Endothelial cell of umbilical vein (primary cell): ENCODE measurements around the gene CNTLN. TPM values are rescaled to one million over a fixed set of nuclear protein-coding genes. Genes with fewer than 3 reads are reported as not detected.

Experiments used
- BruUV-seq: library from RNA; stranded (reverse); fragments of 400-500 nt; replicated peaks from 2 replicates; lab custom pipeline; 2021; lab: Mats Ljungman, UMichigan
- CTCF ChIA-PET: fragments of 300-600, 350-600 bp; sonication (Branson Sonifier 250); formaldehyde crosslinking; loops from one replicate; lab custom pipeline; 2021; ENCODE audit warnings: antibody characterized with exemption, inconsistent platforms; lab: Charles Lee
- POLR2A ChIA-PET: fragments of 300-600, 350-600 bp; sonication (Branson Sonifier 250); formaldehyde crosslinking; loops from one replicate; lab custom pipeline; 2021; ENCODE audit warnings: antibody characterized with exemption, inconsistent platforms; lab: Charles Lee
- DNase-seq: peaks from one replicate; pipeline ENCODE4 v3.0.0-alpha.2; 2011; ENCODE audit warnings: low read depth, low spot score
- FAIRE-seq: peaks from 2 replicates; lab custom pipeline; 2011; peaks lifted over from hg19 to GRCh38; lab: Jason Lieb, UNC
- H2AFZ ChIP-seq: 2 replicates; pipeline ENCODE4 v1.6.0; 2012; ENCODE audit warnings: low read depth, low read length, control low read depth, inconsistent platforms
- H3K27ac ChIP-seq: 2 replicates; pipeline ENCODE4 v1.5.1; 2011; ENCODE audit warnings: low read depth, mild to moderate bottlenecking, control low read depth, low read length, moderate library complexity; ENCODE audit not compliant: insufficient read depth
- H3K27me3 ChIP-seq, 2 experiments: 2 replicates each; pipeline versions ENCODE4 v1.6.0 to v1.6.1; 2011; ENCODE audit warnings: low read length in 2 of 2, mixed read lengths in 1 of 2; ENCODE audit not compliant: control insufficient read depth in 2 of 2, insufficient read depth in 2 of 2
- H3K36me3 ChIP-seq, 2 experiments: 2 replicates in 1 of 2; 3 replicates in 1 of 2; pipeline ENCODE4 v1.5.1; 2011; ENCODE audit warnings: low read length in 2 of 2, mild to moderate bottlenecking in 1 of 2, moderate library complexity in 1 of 2; ENCODE audit not compliant: control insufficient read depth in 2 of 2, insufficient read depth in 2 of 2; ENCODE audit errors: extremely low read depth in 1 of 2
- H3K4me1 ChIP-seq: 3 replicates; pipeline ENCODE4 v1.5.1; 2011; ENCODE audit warnings: mild to moderate bottlenecking, low read length; ENCODE audit not compliant: control insufficient read depth, insufficient read depth; ENCODE audit errors: extremely low read depth
- H3K4me2 ChIP-seq: 2 replicates; pipeline ENCODE4 v1.6.1; 2011; ENCODE audit warnings: low read length, control low read depth, mixed read lengths; ENCODE audit not compliant: insufficient read depth
- H3K4me3 ChIP-seq, 3 experiments: fragments of 200-600 bp in 1 of 3; sonication (generic), shearing (Covaris generic) in 1 of 3; replicated peaks in 1 of 3; 2 replicates each; pipeline ENCODE4 v1.5.1; 2011 to 2016; ENCODE audit warnings: control low read depth in 3 of 3, low read length in 3 of 3, mild to moderate bottlenecking in 2 of 3, inconsistent platforms in 1 of 3, low read depth in 1 of 3, moderate library complexity in 1 of 3; ENCODE audit not compliant: insufficient read depth in 1 of 3
- H3K79me2 ChIP-seq: 2 replicates; pipeline ENCODE4 v1.6.0; 2012; ENCODE audit warnings: low read length, inconsistent platforms; ENCODE audit not compliant: control insufficient read depth, insufficient read depth
- H3K9ac ChIP-seq: replicated peaks from 2 replicates; pipeline ENCODE3; 2011; ENCODE audit warnings: low read length, control low read depth; ENCODE audit not compliant: insufficient read depth; ENCODE audit errors: extremely low read depth
- H3K9me1 ChIP-seq: replicated peaks from 3 replicates; pipeline ENCODE4 v1.6.0; 2011; ENCODE audit warnings: mild to moderate bottlenecking, low read length; ENCODE audit not compliant: control insufficient read depth, insufficient read depth; ENCODE audit errors: extremely low read depth
- H3K9me3 ChIP-seq: replicated peaks from 2 replicates; pipeline ENCODE4 v1.5.1; 2012; ENCODE audit warnings: low read length, inconsistent platforms; ENCODE audit not compliant: control insufficient read depth, insufficient read depth
- H4K20me1 ChIP-seq: replicated peaks from 2 replicates; pipeline ENCODE3; 2011; ENCODE audit warnings: mild to moderate bottlenecking, low read length; ENCODE audit not compliant: control insufficient read depth, insufficient read depth; ENCODE audit errors: extremely low read depth
- GATA2 ChIP-seq: IDR thresholded peaks from 2 replicates; pipeline ENCODE4 v1.7.0; 2011; ENCODE audit warnings: low read depth, mild to moderate bottlenecking, moderate library complexity, mixed read lengths, low read length; ENCODE audit not compliant: insufficient read length, insufficient read depth
- JUN ChIP-seq: IDR thresholded peaks from 2 replicates; pipeline ENCODE4 v1.6.1; 2011; ENCODE audit warnings: borderline replicate concordance, low read depth; ENCODE audit not compliant: insufficient read length, insufficient read depth
- POLR2AphosphoS5 ChIP-seq: IDR thresholded peaks from 2 replicates; pipeline ENCODE4 v1.6.1; 2012; ENCODE audit warnings: low read depth, mild to moderate bottlenecking, control low read depth, low read length, moderate library complexity; ENCODE audit not compliant: insufficient read depth
- dilution Hi-C: fragments of 300-500 bp; cut with MboI; formaldehyde crosslinking; loops from one replicate; pipeline ENCODE4 v1.15.0; 2019; ENCODE audit warnings: low sequenced_read_pairs; ENCODE audit not compliant: extremely low pct_ligation_motif_present
- intact Hi-C: fragments of 100-400 bp; cut with micrococcal nuclease; formaldehyde crosslinking; loops from one replicate; pipeline ENCODE4 v1.10.0; 2022
- polyA plus RNA-seq, 4 experiments: library from polyadenylated mRNA; depleted of rRNA in 3 of 4; stranded (reverse) in 3 of 4; unstranded in 1 of 4; fragments of >200 nt; gene quantifications; 2 replicates each; pipeline versions ENCODE4 v1.2.1 to v1.2.3, GENCODE V29; 2011 to 2012; ENCODE audit warnings: missing spikeins in 1 of 4
- total RNA-seq: library from RNA; stranded (reverse); gene quantifications from 2 replicates; pipeline ENCODE4 v1.2.3, GENCODE V29; 2021
- TF ChIP-seq, protein P1 (sequence below): IDR thresholded peaks from 2 replicates; pipeline ENCODE4 v1.6.1; 2011; ENCODE audit not compliant: insufficient read depth, insufficient read length
- TF ChIP-seq, protein P2 (sequence below), 2 donors: IDR thresholded peaks; 1 replicate in 1 of 2; 2 replicates in 1 of 2; pipeline ENCODE4 v1.5.1; 2011; ENCODE audit warnings: low read length in 2 of 2, mild to moderate bottlenecking in 2 of 2, moderate library complexity in 2 of 2, control low read depth in 1 of 2, inconsistent platforms in 1 of 2, low read depth in 1 of 2; ENCODE audit not compliant: insufficient read depth in 1 of 2; ENCODE audit errors: extremely low read depth in 1 of 2

Gene CNTLN
- total and polyA plus RNA-seq, 2 donors (not counting 3 experiments of a cell fraction or from before 2014, with no cell fraction given), result 3.5 to 15.8 TPM

DNA sequence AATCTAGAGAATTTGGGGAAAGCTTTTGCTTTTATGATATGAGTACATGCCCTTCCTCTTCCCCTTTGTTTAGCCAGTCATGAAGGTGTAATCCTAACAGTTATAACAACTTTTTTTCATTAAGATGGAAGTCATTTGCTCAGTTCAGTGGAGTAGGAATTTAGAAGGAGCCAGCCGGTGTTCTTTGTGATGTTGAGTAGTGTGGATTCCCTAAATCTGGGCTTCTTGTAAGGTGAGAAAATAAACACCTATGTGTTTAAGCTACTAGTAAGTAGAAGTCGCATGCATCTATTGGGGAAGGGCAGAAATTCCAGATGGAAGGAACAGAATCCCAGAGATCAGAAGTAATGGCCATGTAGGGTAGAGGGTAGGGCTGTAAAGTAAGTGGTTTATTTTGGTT, 13.6 kb upstream of the CNTLN start:
- no TSS peak for BruUV-seq
- dilution Hi-C loops, result no loop called here
- H3K79me2 ChIP-seq, result no peaks in the 10 kb centered on the region

More for the DNA sequence above, 13.6 kb upstream of the CNTLN start:
- Histone ChIP-seq H3K9me1 (no peaks in the 10 kb centered on the region), H3K4me3 (no peak overlapping the region), H4K20me1 (no peaks in the 10 kb centered on the region), H3K4me2 (no peak overlapping the region), H3K9ac (no peak overlapping the region), H3K36me3 (no peaks in the 10 kb centered on the region), H3K4me1 (no peaks in the 10 kb centered on the region), H2AFZ (no peak overlapping the region), H3K27ac (no peak overlapping the region), H3K9me3 (no peaks in the 10 kb centered on the region), H3K27me3 (no peaks in the 10 kb centered on the region)
- ChIA-PET CTCF (interaction anchor here (0.8 kb wide), 1 partner anchor 66 kb away, joined by 3 read pairs; no protein-coding TSS in a partner anchor), POLR2A (no interaction called here)
- DNase-seq (no peak), FAIRE-seq (no peak)
- intact Hi-C loops, result no loop called here
- no peak for TF ChIP-seq JUN
- TF ChIP-seq, protein P1, sequence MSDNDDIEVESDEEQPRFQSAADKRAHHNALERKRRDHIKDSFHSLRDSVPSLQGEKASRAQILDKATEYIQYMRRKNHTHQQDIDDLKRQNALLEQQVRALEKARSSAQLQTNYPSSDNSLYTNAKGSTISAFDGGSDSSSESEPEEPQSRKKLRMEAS, result no peak
- no peak for TF ChIP-seq POLR2AphosphoS5
- TF ChIP-seq, protein P2, sequence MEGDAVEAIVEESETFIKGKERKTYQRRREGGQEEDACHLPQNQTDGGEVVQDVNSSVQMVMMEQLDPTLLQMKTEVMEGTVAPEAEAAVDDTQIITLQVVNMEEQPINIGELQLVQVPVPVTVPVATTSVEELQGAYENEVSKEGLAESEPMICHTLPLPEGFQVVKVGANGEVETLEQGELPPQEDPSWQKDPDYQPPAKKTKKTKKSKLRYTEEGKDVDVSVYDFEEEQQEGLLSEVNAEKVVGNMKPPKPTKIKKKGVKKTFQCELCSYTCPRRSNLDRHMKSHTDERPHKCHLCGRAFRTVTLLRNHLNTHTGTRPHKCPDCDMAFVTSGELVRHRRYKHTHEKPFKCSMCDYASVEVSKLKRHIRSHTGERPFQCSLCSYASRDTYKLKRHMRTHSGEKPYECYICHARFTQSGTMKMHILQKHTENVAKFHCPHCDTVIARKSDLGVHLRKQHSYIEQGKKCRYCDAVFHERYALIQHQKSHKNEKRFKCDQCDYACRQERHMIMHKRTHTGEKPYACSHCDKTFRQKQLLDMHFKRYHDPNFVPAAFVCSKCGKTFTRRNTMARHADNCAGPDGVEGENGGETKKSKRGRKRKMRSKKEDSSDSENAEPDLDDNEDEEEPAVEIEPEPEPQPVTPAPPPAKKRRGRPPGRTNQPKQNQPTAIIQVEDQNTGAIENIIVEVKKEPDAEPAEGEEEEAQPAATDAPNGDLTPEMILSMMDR (IDR thresholded peaks at IDR 0.05; ENCODE audit: extremely low read depth in 1 of 2, insufficient read depth in 1 of 2, low read depth in 1 of 2, low read length in 2 of 2), result no peak
- no peak for TF ChIP-seq GATA2
